ENCODE measurements around the gene GDPD3. TPM values are rescaled to one million over a fixed set of nuclear protein-coding genes. Genes with fewer than 3 reads are reported as not detected.

Gene GDPD3
- total RNA-seq, 4 donors from 2014 or later: 13.4 to 41.2 (median 28.1) TPM

DNA sequence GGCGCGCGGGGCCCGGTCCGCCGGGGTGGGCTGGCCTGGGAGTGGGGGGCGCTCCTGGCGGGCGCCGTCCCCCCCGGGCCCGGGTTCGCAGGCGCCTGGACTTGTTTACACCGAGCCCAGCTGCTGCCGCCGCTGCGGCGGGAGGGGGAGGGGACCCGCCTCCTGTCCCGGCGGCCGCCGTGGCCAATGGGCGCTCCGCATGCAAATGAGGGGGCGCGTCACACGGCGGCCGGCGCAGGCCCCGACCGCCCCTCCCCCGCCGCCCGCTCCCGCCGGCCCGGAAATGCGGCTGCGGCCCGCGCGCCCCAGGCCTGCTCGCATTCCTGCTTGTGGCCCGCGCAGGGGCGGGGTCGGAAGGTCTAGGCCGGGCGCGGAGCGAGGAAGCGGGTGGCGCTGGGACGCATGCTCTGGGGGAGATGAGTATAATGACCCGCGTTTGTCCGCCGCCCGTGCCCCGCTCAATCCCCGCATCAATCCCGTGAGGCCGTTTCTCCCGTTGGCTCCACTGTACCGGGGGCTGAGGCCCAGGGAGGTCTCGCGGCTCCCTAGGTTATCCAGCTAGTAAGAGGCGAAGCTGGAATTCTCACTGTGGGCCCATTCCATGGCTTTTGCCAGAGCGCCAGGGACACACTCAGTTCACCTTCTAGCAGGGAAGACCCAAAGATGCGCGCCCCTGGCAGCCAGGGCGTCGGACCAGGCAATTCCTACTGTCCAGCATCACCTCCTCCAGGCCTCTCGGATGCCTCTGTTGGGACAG lies 17.1 kb downstream of the GDPD3 start, which contains the start of gene YPEL3:
YPEL3 (minus strand) TSS at position 109 of the 757 bp plus-strand sequence. CDS start 731 bp downstream, outside the sequence.
- peak; percentile 73 for DNase-seq
- peak within 1 kb of the TSS; percentile 62 to 96 (median 89) for H3K4me3 ChIP-seq
- peaks cover 7 to 20% (median 7%) of the 10 kb centered on the region in 3 donors for H3K9me3 ChIP-seq
- intact Hi-C loops (cut with DNase I): no loop called here
- H3K27me3 ChIP-seq: no peaks in the 10 kb centered on the region
- peak in 2 of 4 donors; percentile 42 to 90 for TF ChIP-seq POLR2A (IDR thresholded peaks at IDR 0.05)
- TF ChIP-seq, protein P1, sequence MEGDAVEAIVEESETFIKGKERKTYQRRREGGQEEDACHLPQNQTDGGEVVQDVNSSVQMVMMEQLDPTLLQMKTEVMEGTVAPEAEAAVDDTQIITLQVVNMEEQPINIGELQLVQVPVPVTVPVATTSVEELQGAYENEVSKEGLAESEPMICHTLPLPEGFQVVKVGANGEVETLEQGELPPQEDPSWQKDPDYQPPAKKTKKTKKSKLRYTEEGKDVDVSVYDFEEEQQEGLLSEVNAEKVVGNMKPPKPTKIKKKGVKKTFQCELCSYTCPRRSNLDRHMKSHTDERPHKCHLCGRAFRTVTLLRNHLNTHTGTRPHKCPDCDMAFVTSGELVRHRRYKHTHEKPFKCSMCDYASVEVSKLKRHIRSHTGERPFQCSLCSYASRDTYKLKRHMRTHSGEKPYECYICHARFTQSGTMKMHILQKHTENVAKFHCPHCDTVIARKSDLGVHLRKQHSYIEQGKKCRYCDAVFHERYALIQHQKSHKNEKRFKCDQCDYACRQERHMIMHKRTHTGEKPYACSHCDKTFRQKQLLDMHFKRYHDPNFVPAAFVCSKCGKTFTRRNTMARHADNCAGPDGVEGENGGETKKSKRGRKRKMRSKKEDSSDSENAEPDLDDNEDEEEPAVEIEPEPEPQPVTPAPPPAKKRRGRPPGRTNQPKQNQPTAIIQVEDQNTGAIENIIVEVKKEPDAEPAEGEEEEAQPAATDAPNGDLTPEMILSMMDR (IDR thresholded peaks at IDR 0.05): no peak
- peak within 1 kb of the TSS; percentile 94 to 99 (median 98) for H3K27ac ChIP-seq
- peaks cover 35 to 50% (median 41%) of the 10 kb centered on the region in 3 donors for H3K4me1 ChIP-seq
- WGBS, 2 donors: 44 to 85% methylated on average over 6 to 12 of the region's 77 CpGs
- peaks cover 5 to 26% (median 10%) of the 10 kb centered on the region in 3 donors for H3K36me3 ChIP-seq

DNA sequence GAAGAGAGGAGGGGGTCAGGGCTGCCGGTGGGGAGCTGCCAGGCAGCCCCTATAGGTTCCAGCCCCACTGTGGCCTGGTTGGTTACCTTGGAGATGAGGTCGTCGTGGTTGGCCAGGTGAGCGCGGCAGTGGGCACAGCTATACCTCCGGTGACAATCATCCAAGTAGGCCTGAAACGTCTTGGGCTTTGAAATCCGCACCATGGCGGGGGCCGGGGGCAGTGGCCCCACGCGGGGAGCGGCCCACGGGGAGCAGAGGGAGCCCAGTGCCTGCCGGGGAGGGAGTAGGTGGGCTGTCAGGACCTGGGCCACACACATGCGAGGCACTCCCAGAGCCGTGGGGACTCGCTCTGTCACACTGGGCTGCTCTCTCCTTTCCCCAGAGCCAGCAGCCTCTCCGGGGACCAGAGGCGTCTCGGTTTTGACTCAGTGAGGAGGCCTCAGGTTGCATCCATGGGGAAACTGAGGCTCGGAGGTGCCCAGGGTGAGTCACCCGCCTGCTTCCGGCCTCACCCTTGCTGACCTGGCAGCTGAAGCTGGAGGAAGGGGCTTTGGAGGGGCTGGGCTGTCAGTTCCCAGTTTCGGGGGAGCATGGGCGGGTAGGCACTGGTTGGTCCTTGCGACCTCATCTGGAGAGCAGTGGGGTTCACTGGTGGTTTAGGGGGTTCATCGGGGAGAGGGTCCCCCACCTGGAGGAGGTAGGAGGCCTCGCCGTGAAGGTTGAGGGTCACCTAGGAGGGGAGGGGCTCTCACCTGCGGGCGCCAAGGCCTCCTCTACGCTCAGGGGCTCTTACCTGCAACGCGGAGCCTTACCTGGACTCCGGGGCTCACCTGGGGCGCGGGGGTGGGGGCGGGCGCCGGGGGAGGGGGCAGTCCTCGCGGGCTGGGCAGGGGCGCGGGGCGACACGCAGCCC lies 17.9 kb downstream of the GDPD3 start:
- peaks cover 44 to 58% (median 49%) of the 10 kb centered on the region in 3 donors for H3K4me1 ChIP-seq
- peaks cover 7 to 20% (median 7%) of the 10 kb centered on the region in 3 donors for H3K9me3 ChIP-seq
- WGBS, 2 donors: 33 to 40% methylated on average over 1 of the region's 47 CpGs
- no peaks in the 10 kb centered on the region for H3K27me3 ChIP-seq
- H3K4me3 ChIP-seq: peak overlapping the region; percentile 62 to 96 (median 89)
- H3K36me3 ChIP-seq: peaks cover 5 to 26% (median 10%) of the 10 kb centered on the region in 3 donors
- no peak for TF ChIP-seq POLR2A (IDR thresholded peaks at IDR 0.05)
- TF ChIP-seq, protein P1 (IDR thresholded peaks at IDR 0.05): no peak
- DNase-seq: no peak
- H3K27ac ChIP-seq: peak overlapping the region; percentile 94 to 99 (median 98)
- intact Hi-C loops (cut with DNase I): no loop called here

DNA sequence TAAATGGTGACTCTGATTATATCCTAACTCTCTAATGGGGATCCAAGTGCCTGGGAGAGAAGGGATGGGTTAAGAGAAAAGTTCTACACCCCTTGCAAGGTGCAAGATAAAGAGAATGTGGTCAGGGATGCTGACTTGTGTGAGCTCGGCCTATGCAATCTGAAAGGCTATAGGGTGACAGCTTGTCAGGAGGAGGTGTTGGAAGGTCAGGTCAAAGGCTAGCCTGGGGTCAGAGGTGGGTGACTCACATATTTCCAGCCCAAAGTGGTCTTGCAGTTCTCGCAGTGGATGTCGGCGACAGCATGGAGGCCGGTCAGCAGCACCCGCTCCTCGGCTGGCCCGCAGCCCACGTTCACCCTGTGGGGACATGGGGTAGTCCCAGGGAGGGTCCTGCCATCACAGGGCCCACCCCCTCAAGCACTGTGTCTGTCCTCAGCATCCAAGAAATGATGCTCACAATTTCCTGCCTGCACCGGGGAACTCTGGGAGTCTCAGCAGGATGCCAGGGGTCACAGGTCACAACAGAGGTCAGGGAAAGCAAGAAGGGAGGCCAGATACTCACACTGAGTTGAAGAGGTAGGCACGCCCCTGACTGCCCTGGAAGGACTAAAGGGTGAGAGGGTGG lies 18.7 kb downstream of the GDPD3 start:
- peaks cover 48 to 66% (median 53%) of the 10 kb centered on the region in 3 donors for H3K4me1 ChIP-seq
- H3K36me3 ChIP-seq: peaks cover 5 to 26% (median 10%) of the 10 kb centered on the region in 3 donors
- H3K27me3 ChIP-seq: no peaks in the 10 kb centered on the region
- TF ChIP-seq POLR2A (IDR thresholded peaks at IDR 0.05): no peak
- TF ChIP-seq, protein P1 (IDR thresholded peaks at IDR 0.05): no peak
- peaks cover 7 to 20% (median 7%) of the 10 kb centered on the region in 3 donors for H3K9me3 ChIP-seq
- WGBS, 2 donors: 73 to 78% methylated on average over 1 to 6 of the region's 11 CpGs
- peak overlapping the region; percentile 94 to 99 (median 98) for H3K27ac ChIP-seq
- no peak for DNase-seq
- intact Hi-C loops (cut with DNase I): no loop called here
- peak overlapping the region; percentile 62 to 96 (median 89) for H3K4me3 ChIP-seq

DNA sequence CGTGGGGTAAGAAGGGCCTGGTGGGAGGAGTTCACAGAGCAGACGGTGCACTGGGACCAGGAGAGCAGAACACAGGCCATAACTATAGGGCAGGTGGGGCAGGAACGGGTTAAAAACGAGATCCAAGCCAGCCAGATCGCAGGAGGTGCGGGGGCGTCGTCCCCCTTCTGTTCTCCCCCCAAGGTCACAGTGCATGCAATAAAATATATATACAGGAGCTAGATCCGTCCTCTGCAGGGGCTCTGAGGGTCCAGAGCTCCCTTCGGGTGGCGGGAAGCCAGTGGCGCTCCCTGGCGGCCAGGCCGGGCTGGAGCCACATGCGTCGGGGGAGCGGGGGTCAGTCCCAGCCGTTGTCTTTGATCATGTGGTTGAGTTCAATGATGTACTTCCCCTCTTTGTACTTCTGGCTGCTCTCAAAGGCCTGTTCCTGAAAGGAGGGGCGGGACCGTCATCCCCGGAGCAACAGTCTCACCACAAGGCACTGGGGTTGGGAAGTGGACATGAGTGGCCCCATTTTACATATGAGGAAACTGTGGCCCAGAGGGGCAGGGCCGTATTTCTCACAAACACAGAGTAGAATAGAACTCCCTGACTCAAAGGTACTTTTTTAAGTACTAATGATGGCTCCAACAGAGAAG lies 20.8 kb downstream of the GDPD3 start:
- Histone ChIP-seq H3K27me3 (no peaks in the 10 kb centered on the region), H3K4me3 (peak overlapping the region; percentile 31 to 66 (median 60)), H3K27ac (peak overlapping the region; percentile 89 to 99 (median 94)), H3K36me3 (peaks cover 5 to 26% (median 10%) of the 10 kb centered on the region in 3 donors), H3K4me1 (peaks cover 58 to 85% (median 59%) of the 10 kb centered on the region in 3 donors), H3K9me3 (peaks cover 6 to 13% (median 7%) of the 10 kb centered on the region in 3 donors)
- intact Hi-C loops (cut with DNase I): no loop called here
- TF ChIP-seq, protein P1 (IDR thresholded peaks at IDR 0.05): peak; percentile 54 to 81 (median 66)
- peak in 1 of 4 donors; percentile 40 for TF ChIP-seq POLR2A (IDR thresholded peaks at IDR 0.05)
- DNase-seq: peak; percentile 42
- 0 to 4% methylated on average over 10 to 19 of the region's 22 CpGs for WGBS, 2 donors
